Gastroesophageal sphincter (tissue), 3 donors: ENCODE results near the gene LRBA.

Experiments used
- CTCF ChIP-seq, 4 experiments: fragments of 200-600 bp in 2 of 4; fragments of 450-650 bp in 2 of 4; sonication (generic) in 1 of 4; IDR thresholded peaks; one replicate each; pipeline ENCODE4 v1.5.1; 2017 to 2019; ENCODE audit warnings: antibody characterized with exemption in 4 of 4, mild to moderate bottlenecking in 2 of 4, moderate library complexity in 2 of 4
- POLR2A ChIP-seq, 2 donors: fragments of 450-650 bp; IDR thresholded peaks; one replicate each; pipeline ENCODE4 v1.6.1; 2017; ENCODE audit warnings: antibody characterized with exemption in 2 of 2, mild to moderate bottlenecking in 2 of 2, moderate library complexity in 1 of 2
- POLR2AphosphoS5 ChIP-seq: sonication (generic); formaldehyde crosslinking; IDR thresholded peaks from one replicate; pipeline ENCODE4 v1.6.1; 2017; ENCODE audit warnings: antibody characterized with exemption

- TF ChIP-seq CTCF (IDR thresholded peaks at IDR 0.05): no peak
- TF ChIP-seq POLR2AphosphoS5: no peak
- TF ChIP-seq POLR2A (IDR thresholded peaks at IDR 0.05): no peak
These were observed 1.6 kb downstream of the LRBA start for GRCh38 chr4:151013491-151013890.
